Measurements from ENCODE around the gene DNAL4.
"Not testable (repeated sequence)": the region's sequence is repeated elsewhere in the genome, so short reads cannot be mapped to it uniquely, and the experiment has no call there.

Gene DNAL4

GRCh38 chr22:38826801-38827200 lies 32.9 kb upstream of the DNAL4 start:
- DNase-seq: no peak

DNA sequence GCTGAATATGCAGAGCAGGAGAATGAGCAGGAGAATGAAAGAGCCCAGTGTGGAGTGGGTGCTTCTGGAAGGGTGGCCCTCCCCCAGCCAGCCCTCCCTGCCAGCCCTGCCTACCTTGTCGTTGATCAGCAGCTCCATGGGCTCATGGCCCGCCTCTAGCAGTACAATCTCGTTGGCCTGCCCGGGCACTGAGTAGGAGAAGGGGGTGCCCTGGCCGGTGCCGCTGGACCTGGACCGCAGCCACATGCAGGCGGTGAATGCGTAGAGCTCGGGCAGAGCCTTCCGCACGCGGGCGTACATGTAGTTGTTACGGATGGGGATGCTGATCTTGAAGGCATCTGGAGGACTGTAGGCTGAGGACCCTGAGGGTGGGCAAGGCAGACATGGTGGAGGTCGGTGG lies 32.4 kb upstream of the DNAL4 start:
- DNase-seq: no peak

DNA sequence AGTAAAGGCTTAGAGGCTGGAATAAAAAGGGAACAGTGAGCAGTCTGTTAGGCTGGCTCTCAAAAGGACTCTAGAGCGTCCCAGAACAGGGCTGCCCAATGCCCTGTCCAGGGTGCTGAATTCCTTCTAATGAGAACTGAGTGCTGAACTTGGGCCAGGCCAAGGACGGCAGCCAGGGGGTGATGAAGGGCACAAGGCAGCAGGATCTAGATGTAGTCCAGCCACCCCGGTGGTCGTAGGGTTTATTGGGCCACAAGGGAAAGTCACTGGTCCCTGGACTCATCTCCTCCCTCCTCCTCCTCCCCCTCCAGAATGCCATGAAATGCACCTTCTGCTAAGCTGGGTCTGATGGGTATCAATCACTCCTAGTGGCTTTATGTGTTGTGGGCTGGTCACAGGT lies 30.6 kb upstream of the DNAL4 start:
- no peak for DNase-seq

DNA sequence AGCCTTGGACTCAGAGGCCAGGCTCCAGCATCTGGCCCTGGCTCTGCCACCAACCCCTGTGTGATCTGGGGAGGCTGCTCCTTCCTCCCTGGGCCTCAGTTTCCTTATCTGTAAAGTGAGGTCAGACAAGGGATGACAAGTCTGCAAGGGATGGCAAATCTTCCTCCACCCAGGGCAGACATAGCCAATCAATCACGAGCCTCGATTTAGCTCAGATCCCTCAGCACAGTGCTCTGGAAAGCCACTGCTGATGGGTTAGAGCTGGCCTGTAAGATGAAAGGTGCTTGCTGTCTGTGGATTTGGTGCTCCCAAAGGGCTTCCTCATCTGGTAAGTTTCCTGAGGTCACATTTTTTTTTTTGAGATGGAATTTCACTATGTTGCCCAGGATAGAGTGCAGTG lies 29.7 kb upstream of the DNAL4 start:
- DNase-seq: no peak

DNA sequence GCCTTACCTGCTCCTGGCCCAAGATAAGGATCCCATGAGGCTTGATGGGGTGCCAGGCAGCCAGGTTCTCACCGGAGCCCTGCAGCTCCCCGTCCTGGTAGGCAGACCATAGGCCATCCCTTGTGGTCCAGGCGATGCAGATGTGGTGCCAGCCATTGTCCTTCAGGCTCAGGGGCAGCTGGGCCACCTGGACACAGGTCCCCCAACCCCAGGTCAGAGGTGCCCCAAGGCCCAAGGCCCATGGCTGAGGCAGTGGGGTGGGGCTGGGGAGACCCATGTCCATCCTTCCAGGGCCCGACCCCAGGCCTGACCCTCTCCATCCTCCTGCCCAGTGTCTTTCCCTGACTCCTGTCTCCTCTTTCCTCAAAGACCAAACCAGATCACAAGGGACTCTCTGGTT lies 29.1 kb upstream of the DNAL4 start:
- no peak for DNase-seq

- peak; percentile 57 for DNase-seq
Measured at GRCh38 chr22:38820020-38820419, 26.1 kb upstream of the DNAL4 start.

- no peak for DNase-seq
Measured at GRCh38 chr22:38819387-38819940, 25.5 kb upstream of the DNAL4 start.

DNA sequence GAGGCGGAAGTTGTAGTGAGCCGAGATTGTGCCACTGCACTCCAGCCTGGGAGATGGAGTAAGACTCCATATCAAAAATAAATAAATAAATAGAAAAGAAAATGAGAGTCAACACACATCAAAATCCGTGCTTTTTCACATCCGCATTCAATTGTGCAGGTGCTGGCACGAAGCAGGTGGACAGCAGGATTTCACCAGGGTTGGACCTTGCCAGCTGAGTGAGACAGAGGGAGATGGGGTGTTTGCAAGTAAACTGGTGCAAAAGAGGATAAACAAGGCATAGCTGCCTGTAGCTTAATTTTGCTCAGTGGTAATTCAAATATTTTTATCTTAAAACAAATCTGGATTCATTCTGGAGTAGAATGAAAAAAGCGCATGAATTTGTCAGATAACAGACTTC lies 23.3 kb upstream of the DNAL4 start:
- no peak for DNase-seq

- no peak for DNase-seq
Measured at GRCh38 chr22:38815842-38816241, 21.9 kb upstream of the DNAL4 start.

DNA sequence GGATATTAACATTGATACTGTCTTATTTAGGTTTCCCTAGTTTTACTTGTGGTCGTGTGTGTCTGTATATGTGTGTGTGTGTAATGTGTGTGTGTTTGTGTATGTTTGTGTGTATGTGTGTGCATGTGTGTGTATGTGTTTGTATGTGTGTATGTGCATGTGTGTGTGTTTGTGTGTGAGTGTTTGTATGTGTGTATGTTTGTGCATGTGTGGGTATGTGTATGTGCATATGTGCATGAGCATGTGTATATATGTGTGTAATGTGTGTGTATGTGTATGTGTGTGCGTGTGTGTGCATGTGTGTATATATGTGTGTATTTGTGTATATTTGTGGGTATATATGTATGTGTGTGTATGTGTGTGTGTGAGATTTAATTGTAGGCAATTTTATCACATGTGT lies 17.3 kb upstream of the DNAL4 start:
- DNase-seq: no peak

DNA sequence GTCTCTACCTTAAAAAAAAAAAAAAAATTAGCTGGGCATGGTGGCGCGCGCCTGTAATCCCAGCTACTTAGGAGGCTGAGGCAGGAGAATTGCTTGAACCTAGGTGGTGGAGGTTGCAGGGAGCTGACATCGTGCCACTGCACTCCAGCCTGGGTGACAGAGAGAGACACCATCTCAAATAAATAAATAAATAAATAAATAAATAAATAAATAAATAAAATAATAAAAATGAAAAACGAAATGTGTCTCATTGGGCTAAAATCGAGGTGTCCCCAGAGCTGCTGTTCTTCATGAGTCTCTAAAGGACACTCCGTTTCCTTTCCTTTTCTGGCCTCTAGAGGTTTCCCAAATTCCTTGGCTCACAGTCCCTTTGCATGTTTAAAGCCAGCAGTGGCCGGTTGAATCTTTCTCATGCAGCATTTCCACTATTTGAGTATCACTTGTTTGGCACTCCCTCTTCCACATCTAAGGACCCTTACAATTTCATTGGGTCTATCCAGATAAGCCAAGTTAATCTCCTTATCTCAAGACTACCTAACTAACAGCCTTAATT lies 11.2 kb upstream of the DNAL4 start:
- not testable (repeated sequence) for DNase-seq

DNA sequence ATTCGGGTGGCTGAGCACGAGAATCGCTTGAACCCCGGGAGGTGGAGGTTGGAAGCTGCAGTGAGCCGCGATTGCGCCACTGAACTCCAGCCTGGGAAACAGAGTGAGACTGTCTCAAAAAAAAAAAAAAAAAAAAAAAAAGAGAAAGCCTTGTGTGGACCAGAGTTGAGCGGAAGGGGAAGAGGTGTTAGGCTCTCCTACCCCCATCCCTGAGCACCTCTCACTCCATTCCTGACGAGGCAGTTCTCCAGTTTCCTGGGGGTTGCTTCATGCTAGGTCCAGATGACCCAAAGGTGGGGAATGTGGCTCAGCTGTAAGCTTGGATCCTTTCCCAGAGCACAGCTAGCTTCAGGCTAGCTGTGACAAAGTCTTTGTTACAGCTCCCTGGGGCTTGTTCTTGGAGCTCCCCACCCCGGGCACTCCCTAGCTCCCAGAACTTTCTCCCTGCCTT lies 8.8 kb upstream of the DNAL4 start:
- no peak for DNase-seq

GRCh38 chr22:38799265-38800002 lies 5.5 kb upstream of the DNAL4 start:
- peak; percentile 4 for DNase-seq

- DNase-seq: no peak
Measured at GRCh38 chr22:38798496-38798895, 4.6 kb upstream of the DNAL4 start.

- no peak for DNase-seq
Measured at GRCh38 chr22:38796262-38796957, 2.5 kb upstream of the DNAL4 start.

DNA sequence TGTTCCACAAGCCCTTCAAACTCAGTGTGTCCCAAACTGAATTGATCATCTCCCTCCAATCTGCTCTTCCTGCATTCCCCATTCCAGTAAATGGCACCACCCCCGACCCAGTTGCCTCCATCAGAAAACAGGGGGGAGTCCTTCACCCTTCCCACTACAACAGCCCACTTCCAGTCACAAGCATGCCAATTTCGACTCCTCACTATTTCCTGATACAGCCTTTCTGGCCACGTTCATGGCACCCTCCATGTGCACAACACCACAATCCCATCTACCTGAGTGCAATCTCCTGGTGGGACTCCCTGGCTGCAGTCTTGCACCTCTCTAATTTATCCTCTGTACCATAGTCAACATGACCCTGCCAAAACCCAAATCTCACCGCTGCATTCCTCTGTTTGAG lies 1.6 kb upstream of the DNAL4 start:
- DNase-seq: no peak

DNA sequence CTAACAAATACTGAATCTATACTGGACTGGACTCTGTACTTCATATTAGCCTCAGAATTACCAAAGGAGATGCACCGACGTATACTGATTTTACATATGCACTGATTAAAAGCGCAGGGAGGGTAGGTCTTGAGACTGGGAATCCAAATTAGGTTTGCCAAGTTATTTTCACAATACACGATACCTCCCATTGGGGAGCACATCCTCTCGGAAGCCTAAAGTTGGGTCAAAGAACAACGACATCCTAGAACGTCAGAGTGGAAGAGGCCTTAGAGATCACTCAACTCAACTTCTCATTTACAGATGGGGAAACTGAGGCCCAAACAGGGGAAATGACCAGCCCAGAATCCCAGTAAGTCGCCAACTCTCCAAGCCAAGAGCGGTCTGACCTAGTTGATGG lies 626 bp downstream of the DNAL4 start:
- no peak for DNase-seq

GRCh38 chr22:38792833-38793232 lies 1.1 kb downstream of the DNAL4 start:
- DNase-seq: no peak

GRCh38 chr22:38789606-38790005 lies 4.3 kb downstream of the DNAL4 start:
- DNase-seq: no peak

- DNase-seq: peak; percentile 22
Measured at GRCh38 chr22:38788846-38789245, 5.1 kb downstream of the DNAL4 start.

- DNase-seq: peak; percentile 76
Measured at GRCh38 chr22:38788021-38788816, 5.7 kb downstream of the DNAL4 start.

DNA sequence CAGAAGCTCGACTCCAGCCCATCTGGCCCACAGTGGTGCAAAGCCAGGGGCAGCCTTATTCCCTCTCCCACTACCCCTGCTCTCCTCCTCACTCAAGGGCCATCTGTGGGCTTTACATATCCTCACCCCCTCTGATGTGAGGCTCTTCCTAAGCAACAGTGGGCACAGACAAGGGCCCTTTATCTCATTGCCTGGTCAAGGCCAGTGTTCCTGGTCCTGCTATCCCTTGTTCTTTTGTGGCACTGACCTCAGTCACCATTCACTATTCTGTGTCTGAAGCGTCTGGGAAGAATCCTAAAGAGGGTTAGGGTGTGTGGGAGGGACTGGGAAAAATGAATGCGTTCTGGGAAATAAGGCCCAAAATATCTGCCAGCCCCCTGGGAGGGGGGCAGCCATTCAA lies 7.3 kb downstream of the DNAL4 start:
- DNase-seq: no peak

DNA sequence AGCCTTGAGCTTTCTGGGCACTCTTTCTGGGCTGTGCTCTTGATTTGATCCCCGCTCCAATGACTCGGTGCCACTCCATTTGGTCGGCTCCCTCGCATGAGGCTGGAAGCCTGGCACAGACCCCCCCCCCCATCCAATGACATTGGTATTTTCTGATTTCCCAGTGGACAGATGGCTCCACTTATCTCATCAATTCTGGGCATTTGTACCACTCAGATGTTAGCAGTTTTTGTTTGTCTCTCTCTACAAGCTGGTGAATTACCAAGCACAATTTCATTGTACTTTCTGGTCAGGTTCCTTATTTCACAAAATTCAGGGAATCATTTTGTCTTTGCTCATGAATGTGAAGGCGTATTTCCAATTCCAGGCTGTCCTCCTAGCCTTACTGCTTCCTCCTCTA lies 9.1 kb downstream of the DNAL4 start:
- no peak for DNase-seq

Data from NCI-H1105 (cell line).